Stimulated activated CD4-positive, alpha-beta T cell treated with anti-CD3 and anti-CD28 coated beads, Interleukin-1b, Interleukin-23, amount 100 ng/mL, for 4 hours (primary cell): Measurements from ENCODE around the gene CTTNBP2NL.
"Not testable (repeated sequence)": the region's sequence is repeated elsewhere in the genome, so short reads cannot be mapped to it uniquely, and the experiment has no call there.

Experiments used
- DNase-seq, 2 donors: peaks; one replicate each; pipeline ENCODE4 v3.0.0-alpha.2; 2020; ENCODE audit warnings: low read depth in 2 of 2

CTTNBP2NL gene

GRCh38 chr1:112418099-112418892 is 22.3 kb downstream of the CTTNBP2NL start:
- DNase-seq = no peak

- DNase-seq = no peak
These were observed 27.2 kb downstream of the CTTNBP2NL start for GRCh38 chr1:112423207-112423606.

- DNase-seq = not testable (repeated sequence)
These were observed 27.7 kb downstream of the CTTNBP2NL start for GRCh38 chr1:112423666-112424065.

- DNase-seq = no peak
These were observed 33.7 kb downstream of the CTTNBP2NL start for GRCh38 chr1:112429749-112430148.

GRCh38 chr1:112431038-112431437 is 35.0 kb downstream of the CTTNBP2NL start:
- no peak for DNase-seq

GRCh38 chr1:112435448-112435847 is 39.4 kb downstream of the CTTNBP2NL start:
- no peak for DNase-seq

GRCh38 chr1:112436384-112437156 is 40.6 kb downstream of the CTTNBP2NL start:
- no peak for DNase-seq

GRCh38 chr1:112438156-112438555 is 42.1 kb downstream of the CTTNBP2NL start:
- DNase-seq = not testable (repeated sequence)

GRCh38 chr1:112439592-112439991 is 43.6 kb downstream of the CTTNBP2NL start:
- no peak for DNase-seq

GRCh38 chr1:112440574-112440973 is 44.6 kb downstream of the CTTNBP2NL start:
- no peak for DNase-seq

- no peak for DNase-seq
These were observed 48.3 kb downstream of the CTTNBP2NL start for GRCh38 chr1:112444269-112444668.

GRCh38 chr1:112445596-112445995 is 49.6 kb downstream of the CTTNBP2NL start:
- DNase-seq = no peak

GRCh38 chr1:112446411-112446810 is 50.4 kb downstream of the CTTNBP2NL start:
- DNase-seq = no peak

GRCh38 chr1:112448904-112449629 is 53.1 kb downstream of the CTTNBP2NL start:
- DNase-seq = no peak

- no peak for DNase-seq
These were observed 53.6 kb downstream of the CTTNBP2NL start for GRCh38 chr1:112449630-112449983.

- no peak for DNase-seq
These were observed 54.8 kb downstream of the CTTNBP2NL start for GRCh38 chr1:112450773-112451172.

- DNase-seq = not testable (repeated sequence)
These were observed 55.3 kb downstream of the CTTNBP2NL start for GRCh38 chr1:112451301-112451700.

GRCh38 chr1:112453876-112454275 is 57.9 kb downstream of the CTTNBP2NL start:
- no peak for DNase-seq

- DNase-seq = no peak
These were observed 58.3 kb downstream of the CTTNBP2NL start for GRCh38 chr1:112454316-112454715.

- DNase-seq = no peak
These were observed 61.2 kb downstream of the CTTNBP2NL start for GRCh38 chr1:112457241-112457640.

- DNase-seq = no peak
These were observed 61.9 kb downstream of the CTTNBP2NL start for GRCh38 chr1:112457955-112458354.

GRCh38 chr1:112458756-112459155 is 62.7 kb downstream of the CTTNBP2NL start:
- no peak for DNase-seq
